Osteocyte (in vitro differentiated cells): ENCODE data around the gene TAF4. TPM values are rescaled to one million over a fixed set of nuclear protein-coding genes. Genes with fewer than 3 reads are reported as not detected.

ENCODE experiments used
- DNase-seq: peaks from one replicate; pipeline ENCODE4 v3.0.0; 2021; ENCODE audit warnings: mixed read lengths; ENCODE audit not compliant: unreplicated experiment; ENCODE audit errors: extremely low spot score
- H3K27ac Mint-ChIP-seq: one replicate; pipeline ENCODE4 v1.8.0; 2021; ENCODE audit warnings: mild to moderate bottlenecking, mixed read lengths; ENCODE audit not compliant: unreplicated experiment
- H3K27me3 Mint-ChIP-seq: one replicate; pipeline ENCODE4 v1.8.0; 2021; ENCODE audit warnings: mixed read lengths; ENCODE audit not compliant: unreplicated experiment
- H3K36me3 Mint-ChIP-seq: one replicate; pipeline ENCODE4 v1.8.0; 2021; ENCODE audit warnings: mixed read lengths; ENCODE audit not compliant: unreplicated experiment
- H3K4me1 Mint-ChIP-seq: one replicate; pipeline ENCODE4 v1.8.0; 2021; ENCODE audit warnings: mixed read lengths; ENCODE audit not compliant: unreplicated experiment
- H3K4me3 Mint-ChIP-seq: one replicate; pipeline ENCODE4 v1.8.0; 2021; ENCODE audit warnings: mild to moderate bottlenecking, moderate library complexity, mixed read lengths; ENCODE audit not compliant: unreplicated experiment
- H3K9me3 Mint-ChIP-seq: one replicate; pipeline ENCODE4 v1.8.0; 2021; ENCODE audit warnings: mixed read lengths; ENCODE audit not compliant: unreplicated experiment
- CTCF ChIP-seq: fragments of 200-600 bp; sonication (generic); IDR thresholded peaks from 2 replicates; pipeline ENCODE4 v1.5.0; 2021; ENCODE audit warnings: antibody characterized with exemption, mild to moderate bottlenecking, moderate library complexity
- total RNA-seq: library from RNA; stranded (reverse); gene quantifications from 2 replicates; pipeline ENCODE4 v1.2.1, GENCODE V29; 2021

The TAF4 gene
- total RNA-seq, 1 donor from 2014 or later: 22.8 TPM

- TF ChIP-seq CTCF: no peak
- H3K9me3 Mint-ChIP-seq: no peaks in the 10 kb centered on the region
- H3K36me3 Mint-ChIP-seq: no peaks in the 10 kb centered on the region
- peak overlapping the region; percentile 32 for H3K27ac Mint-ChIP-seq
- H3K27me3 Mint-ChIP-seq: no peaks in the 10 kb centered on the region
- peaks cover 27% of the 10 kb centered on the region for H3K4me1 Mint-ChIP-seq
- no peak for DNase-seq
- H3K4me3 Mint-ChIP-seq: no peak overlapping the region
Measured at GRCh38 chr20:62032609-62033368, 32.9 kb downstream of the TAF4 start.

GRCh38 chr20:62031462-62032092, 34.1 kb downstream of the TAF4 start:
- Mint-ChIP-seq H3K4me1 (peaks cover 36% of the 10 kb centered on the region), H3K27ac (no peak overlapping the region), H3K36me3 (no peaks in the 10 kb centered on the region), H3K27me3 (no peaks in the 10 kb centered on the region), H3K4me3 (no peak overlapping the region), H3K9me3 (no peaks in the 10 kb centered on the region)
- no peak for DNase-seq
- TF ChIP-seq CTCF: no peak

GRCh38 chr20:62030834-62031434, 34.7 kb downstream of the TAF4 start:
- Mint-ChIP-seq H3K4me3 (no peak overlapping the region), H3K9me3 (no peaks in the 10 kb centered on the region), H3K27ac (no peak overlapping the region), H3K36me3 (no peaks in the 10 kb centered on the region), H3K4me1 (peaks cover 38% of the 10 kb centered on the region), H3K27me3 (no peaks in the 10 kb centered on the region)
- no peak for DNase-seq
- no peak for TF ChIP-seq CTCF

- H3K27ac Mint-ChIP-seq: no peak overlapping the region
- DNase-seq: no peak
- H3K4me3 Mint-ChIP-seq: no peak overlapping the region
- TF ChIP-seq CTCF: no peak
- no peaks in the 10 kb centered on the region for H3K36me3 Mint-ChIP-seq
- no peaks in the 10 kb centered on the region for H3K27me3 Mint-ChIP-seq
- peaks cover 40% of the 10 kb centered on the region for H3K4me1 Mint-ChIP-seq
- H3K9me3 Mint-ChIP-seq: no peaks in the 10 kb centered on the region
Measured at GRCh38 chr20:62030357-62030756, 35.3 kb downstream of the TAF4 start.

- Mint-ChIP-seq H3K9me3 (no peaks in the 10 kb centered on the region), H3K4me3 (no peak overlapping the region), H3K27ac (no peak overlapping the region), H3K36me3 (no peaks in the 10 kb centered on the region), H3K4me1 (peaks cover 44% of the 10 kb centered on the region), H3K27me3 (no peaks in the 10 kb centered on the region)
- no peak for TF ChIP-seq CTCF
- no peak for DNase-seq
Measured at GRCh38 chr20:62029949-62030348, 35.7 kb downstream of the TAF4 start.
